H1 (cell line): ENCODE results near the gene PPIL4. TPM values are rescaled to one million over a fixed set of nuclear protein-coding genes. Genes with fewer than 3 reads are reported as not detected.

Experiments used
- CTCF ChIA-PET: fragments of 300-600 bp; sonication (Branson Sonifier 250); formaldehyde crosslinking; loops from one replicate; lab custom pipeline; 2021; ENCODE audit not compliant: partially characterized antibody; lab: Charles Lee
- POLR2A ChIA-PET: fragments of 300-600 bp; sonication (Branson Sonifier 250); formaldehyde crosslinking; loops from one replicate; lab custom pipeline; 2021; ENCODE audit warnings: inconsistent platforms; ENCODE audit not compliant: partially characterized antibody; lab: Charles Lee
- DNase-seq, 2 experiments: peaks; one replicate each; pipeline versions ENCODE4 v3.0.0 to v3.0.0-alpha.2; 2010 to 2022; ENCODE audit warnings: low spot score in 2 of 2, low read depth in 1 of 2, mixed read lengths in 1 of 2
- FAIRE-seq: peaks from 2 replicates; lab custom pipeline; 2011; peaks lifted over from hg19 to GRCh38; lab: Jason Lieb, UNC
- H2AFZ ChIP-seq: 2 replicates; pipeline ENCODE4 v1.8.1; 2012; ENCODE audit warnings: low read length, inconsistent platforms
- H2AK5ac ChIP-seq: 2 replicates; pipeline ENCODE4 v1.6.1; 2013; ENCODE audit warnings: low read depth, low read length
- H2BK120ac ChIP-seq: replicated peaks from 2 replicates; pipeline ENCODE3; 2013; ENCODE audit warnings: low read depth, low read length, inconsistent platforms
- H2BK12ac ChIP-seq: 2 replicates; pipeline ENCODE4 v1.6.1; 2013; ENCODE audit warnings: low read depth, low read length
- H2BK15ac ChIP-seq: 2 replicates; pipeline ENCODE4 v1.6.1; 2013; ENCODE audit warnings: low read length
- H2BK20ac ChIP-seq: 2 replicates; pipeline ENCODE4 v1.6.1; 2013; ENCODE audit warnings: low read length
- H2BK5ac ChIP-seq: 2 replicates; pipeline ENCODE4 v1.6.1; 2013; ENCODE audit warnings: low read depth, low read length
- H3K14ac ChIP-seq: 2 replicates; pipeline ENCODE4 v1.6.1; 2013; ENCODE audit warnings: inconsistent platforms; ENCODE audit not compliant: insufficient read length
- H3K18ac ChIP-seq: 2 replicates; pipeline ENCODE4 v1.6.1; 2013; ENCODE audit warnings: low read length; ENCODE audit errors: extremely low read depth
- H3K23ac ChIP-seq: 2 replicates; pipeline ENCODE4 v1.6.1; 2013; ENCODE audit warnings: inconsistent platforms; ENCODE audit not compliant: insufficient read length
- H3K23me2 ChIP-seq: 2 replicates; pipeline ENCODE4 v1.6.1; 2013; ENCODE audit warnings: low read depth, low read length
- H3K27ac ChIP-seq: 2 replicates; pipeline ENCODE4 v1.6.1; 2011; ENCODE audit warnings: low read depth, low read length, inconsistent platforms
- H3K27me3 ChIP-seq, 4 experiments: replicated peaks in 1 of 4; 1 replicate in 1 of 4; 2 replicates in 3 of 4; pipeline versions ENCODE4 v1.6.1 to v1.8.1; 2011 to 2013; ENCODE audit warnings: low read length in 3 of 4, mild to moderate bottlenecking in 3 of 4, inconsistent platforms in 2 of 4, mixed read lengths in 2 of 4, moderate library complexity in 1 of 4; ENCODE audit not compliant: control insufficient read depth in 3 of 4, insufficient read depth in 3 of 4; ENCODE audit errors: extremely low read depth in 1 of 4
- H3K36me3 ChIP-seq, 4 experiments: 2 replicates each; pipeline versions ENCODE4 v1.6.1 to v1.8.1; 2011 to 2013; ENCODE audit warnings: mild to moderate bottlenecking in 4 of 4, low read length in 3 of 4, moderate library complexity in 2 of 4, control low read depth in 1 of 4, inconsistent platforms in 1 of 4; ENCODE audit not compliant: insufficient read depth in 4 of 4, control insufficient read depth in 2 of 4
- H3K4ac ChIP-seq: replicated peaks from 2 replicates; pipeline ENCODE3; 2013; ENCODE audit warnings: low read length, low read depth, mixed read lengths, inconsistent platforms; ENCODE audit not compliant: insufficient read length
- H3K4me1 ChIP-seq, 4 experiments: replicated peaks in 1 of 4; 1 replicate in 1 of 4; 2 replicates in 3 of 4; pipeline versions ENCODE4 v1.6.1 to v1.8.1; 2011 to 2013; ENCODE audit warnings: low read length in 3 of 4, inconsistent platforms in 2 of 4, mixed read lengths in 1 of 4; ENCODE audit not compliant: insufficient read depth in 4 of 4, control insufficient read depth in 3 of 4
- H3K4me2 ChIP-seq, 2 experiments: 2 replicates each; pipeline versions ENCODE4 v1.6.1 to v1.8.1; 2011 to 2013; ENCODE audit warnings: low read depth in 2 of 2, low read length in 2 of 2, control low read depth in 1 of 2, inconsistent platforms in 1 of 2, mild to moderate bottlenecking in 1 of 2; ENCODE audit not compliant: insufficient read depth in 1 of 2
- H3K4me3 ChIP-seq, 4 experiments: fragments of 200-600, 300-600 bp in 1 of 4; sonication (generic), shearing (Covaris generic), sonication (Bioruptor Twin) in 1 of 4; 2 replicates each; pipeline versions ENCODE4 v1.5.1 to v1.8.1; 2011 to 2016; ENCODE audit warnings: low read length in 4 of 4, low read depth in 3 of 4, control low read depth in 2 of 4, inconsistent platforms in 2 of 4, mild to moderate bottlenecking in 2 of 4, mixed read lengths in 1 of 4, moderate library complexity in 1 of 4; ENCODE audit not compliant: insufficient read depth in 2 of 4; ENCODE audit errors: extremely low read depth in 1 of 4
- H3K56ac ChIP-seq: replicated peaks from 2 replicates; pipeline ENCODE3; 2013; ENCODE audit warnings: low read depth, mild to moderate bottlenecking, mixed read lengths, low read length, inconsistent platforms; ENCODE audit not compliant: insufficient read length
- H3K79me1 ChIP-seq: 2 replicates; pipeline ENCODE4 v1.6.1; 2013; ENCODE audit warnings: low read depth, low read length, control low read depth
- H3K79me2 ChIP-seq, 2 experiments: 2 replicates each; pipeline versions ENCODE4 v1.6.1 to v1.8.1; 2012 to 2013; ENCODE audit warnings: low read length in 2 of 2, mild to moderate bottlenecking in 2 of 2, inconsistent platforms in 1 of 2; ENCODE audit not compliant: insufficient read depth in 2 of 2, control insufficient read depth in 1 of 2
- H3K9ac ChIP-seq, 4 experiments: replicated peaks in 1 of 4; 1 replicate in 1 of 4; 2 replicates in 3 of 4; pipeline versions ENCODE4 v1.6.1 to v1.8.1; 2011 to 2013; ENCODE audit warnings: low read depth in 3 of 4, low read length in 3 of 4, control low read depth in 2 of 4, mild to moderate bottlenecking in 2 of 4, moderate library complexity in 2 of 4, inconsistent platforms in 1 of 4; ENCODE audit errors: extremely low read depth in 1 of 4
- H3K9me3 ChIP-seq, 2 experiments: 2 replicates each; pipeline versions ENCODE4 v1.6.1 to v1.8.1; 2012 to 2013; ENCODE audit warnings: mild to moderate bottlenecking in 2 of 2, moderate library complexity in 2 of 2, control low read depth in 1 of 2, inconsistent platforms in 1 of 2, low read depth in 1 of 2, low read length in 1 of 2, mixed read lengths in 1 of 2; ENCODE audit not compliant: insufficient read depth in 2 of 2
- H4K20me1 ChIP-seq, 2 experiments: replicated peaks in 1 of 2; 2 replicates each; pipeline versions ENCODE3 to v1.8.1; 2011 to 2013; ENCODE audit warnings: inconsistent platforms in 2 of 2, low read length in 2 of 2, mild to moderate bottlenecking in 1 of 2; ENCODE audit not compliant: insufficient read depth in 2 of 2, control insufficient read depth in 1 of 2
- H4K5ac ChIP-seq: 2 replicates; pipeline ENCODE4 v1.6.1; 2013; ENCODE audit warnings: low read length, low read depth, mixed read lengths, inconsistent platforms; ENCODE audit not compliant: insufficient read length
- H4K8ac ChIP-seq: 2 replicates; pipeline ENCODE4 v1.8.0; 2013; ENCODE audit warnings: mild to moderate bottlenecking, moderate library complexity, low read length, inconsistent platforms; ENCODE audit not compliant: insufficient read depth; ENCODE audit errors: extremely low read depth
- H4K91ac ChIP-seq: replicated peaks from 2 replicates; pipeline ENCODE3; 2013; ENCODE audit warnings: low read length, mixed read lengths, inconsistent platforms; ENCODE audit not compliant: insufficient read length
- CREB1 ChIP-seq: IDR thresholded peaks from 2 replicates; pipeline ENCODE4 v1.6.1; 2012; ENCODE audit warnings: inconsistent platforms
- EP300 ChIP-seq, 2 experiments: IDR thresholded peaks; 1 replicate in 1 of 2; 2 replicates in 1 of 2; pipeline ENCODE4 v1.6.1; 2011 to 2012; ENCODE audit warnings: low read depth in 2 of 2, low read length in 2 of 2, mild to moderate bottlenecking in 2 of 2, borderline replicate concordance in 1 of 2, inconsistent platforms in 1 of 2, moderate library complexity in 1 of 2
- HDAC2 ChIP-seq, 2 experiments: fragments of 300-600 bp in 1 of 2; sonication (generic) in 1 of 2; IDR thresholded peaks; 2 replicates each; pipeline ENCODE4 v1.6.1; 2011 to 2012; ENCODE audit warnings: low read depth in 2 of 2, low read length in 2 of 2, mild to moderate bottlenecking in 2 of 2, moderate library complexity in 2 of 2, borderline replicate concordance in 1 of 2, inconsistent platforms in 1 of 2
- JUND ChIP-seq: IDR thresholded peaks from 2 replicates; pipeline ENCODE4 v1.6.1; 2011; ENCODE audit warnings: mild to moderate bottlenecking, improper control_type of control experiment, low read length
- KDM1A ChIP-seq: fragments of 200-600, 300-600 bp; sonication (generic); IDR thresholded peaks from 2 replicates; pipeline ENCODE4 v1.7.1; 2016; ENCODE audit warnings: mild to moderate bottlenecking, low read length, borderline replicate concordance
- MAFK ChIP-seq: IDR thresholded peaks from 2 replicates; pipeline ENCODE4 v1.6.1; 2012; ENCODE audit warnings: low read depth, mild to moderate bottlenecking, improper control_type of control experiment, low read length
- NANOG ChIP-seq: IDR thresholded peaks from 2 replicates; pipeline ENCODE4 v1.6.1; 2011; ENCODE audit warnings: low read length, low read depth, mild to moderate bottlenecking, inconsistent platforms; ENCODE audit not compliant: insufficient read depth, poor library complexity, severe bottlenecking
- POLR2A ChIP-seq, 2 experiments: IDR thresholded peaks; 1 replicate in 1 of 2; 2 replicates in 1 of 2; pipeline ENCODE4 v1.6.1; 2011; ENCODE audit warnings: low read depth in 2 of 2, low read length in 2 of 2, mild to moderate bottlenecking in 2 of 2; ENCODE audit errors: control extremely low read depth in 1 of 2
- POLR2AphosphoS5 ChIP-seq: IDR thresholded peaks from 2 replicates; pipeline ENCODE4 v1.6.1; 2011; ENCODE audit warnings: low read depth, low read length
- POU5F1 ChIP-seq: IDR thresholded peaks from 2 replicates; pipeline ENCODE4 v1.6.1; 2011; ENCODE audit warnings: low read depth, mild to moderate bottlenecking, low read length, moderate library complexity
- RAD21 ChIP-seq, 2 experiments: IDR thresholded peaks in 1 of 2; conservative IDR thresholded peaks in 1 of 2; 2 replicates each; pipeline ENCODE4 v1.6.1; 2011; ENCODE audit warnings: low read depth in 2 of 2, low read length in 2 of 2, improper control_type of control experiment in 1 of 2, inconsistent platforms in 1 of 2, mild to moderate bottlenecking in 1 of 2, moderate library complexity in 1 of 2
- RBBP5 ChIP-seq: IDR thresholded peaks from 2 replicates; pipeline ENCODE4 v1.7.1; 2012; ENCODE audit warnings: low read depth, mild to moderate bottlenecking, inconsistent platforms, low read length, moderate library complexity, borderline replicate concordance
- SIRT6 ChIP-seq: IDR thresholded peaks from one replicate; pipeline ENCODE4 v1.7.1; 2012; ENCODE audit warnings: low read length, inconsistent platforms
- SRF ChIP-seq: IDR thresholded peaks from 2 replicates; pipeline ENCODE4 v1.6.1; 2011; ENCODE audit warnings: mild to moderate bottlenecking, low read depth, low read length, moderate library complexity
- TEAD4 ChIP-seq: IDR thresholded peaks from 2 replicates; pipeline ENCODE4 v1.6.1; 2012; ENCODE audit warnings: low read depth, low read length, inconsistent platforms, mixed read lengths
- WGBS, 2 experiments: shearing (Covaris generic) in 1 of 2; methylation state at CpG; one replicate each; pipeline versions ENCODE4 v1.1.6 to v1.1.7; 2013 to 2015; ENCODE audit warnings: low lambda C conversion rate in 2 of 2, mixed read lengths in 2 of 2, inconsistent platforms in 1 of 2, low coverage in 1 of 2, missing lambda C conversion rate in 1 of 2; ENCODE audit not compliant: insufficient replicate concordance in 2 of 2, insufficient coverage in 1 of 2, insufficient read length in 1 of 2; ENCODE audit errors: extremely low coverage in 1 of 2, missing lambda C conversion rate in 1 of 2; 5-methylcytosine and 5-hydroxymethylcytosine counted together
- polyA plus RNA-seq, 7 experiments: library from polyadenylated mRNA; depleted of rRNA in 3 of 7; stranded (reverse) in 5 of 7; unstranded in 2 of 7; fragments of >200 nt in 5 of 7; fragments of 200-250 nt in 2 of 7; gene quantifications; 1 replicate in 5 of 7; 2 replicates in 1 of 7; 4 replicates in 1 of 7; pipeline versions ENCODE4 v1.2.1 to v1.2.3, GENCODE V29; 2011 to 2013; ENCODE audit warnings: missing spikeins in 2 of 7, mixed read lengths in 2 of 7
- total RNA-seq: library from RNA; stranded (reverse); fragmentation: NEBNext Ultra II Directional; extraction: Animal tissue kit (Norgen Biotek cat#: 25700); gene quantifications from 2 replicates; pipeline ENCODE4 v1.2.1, GENCODE V29; 2021

Gene PPIL4
- total and polyA plus RNA-seq, 2 of the 8 experiments (the other 6 are each of a cell fraction or from before 2014, with no cell fraction given) = 2.0 to 33.2 TPM

DNA sequence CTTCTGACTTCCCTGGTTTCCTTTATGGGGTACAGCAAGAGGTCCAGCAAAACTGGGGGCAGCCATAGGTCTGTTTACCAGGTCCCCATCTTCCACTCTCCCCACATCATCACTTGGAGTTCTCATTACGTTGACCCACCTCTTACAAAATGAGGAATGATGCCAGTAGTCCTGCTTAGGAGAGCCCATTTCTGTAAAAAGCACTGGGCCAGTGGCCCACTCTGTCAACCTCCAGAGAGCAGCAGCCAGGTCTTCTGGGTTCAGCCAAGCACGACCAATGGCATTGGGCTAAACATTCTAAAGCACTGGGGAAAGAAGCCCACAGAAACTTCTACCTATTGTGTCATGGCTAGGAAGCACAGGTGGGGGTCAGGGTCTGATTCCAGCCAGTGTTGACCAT is 74.9 kb downstream of the PPIL4 start:
- H3K56ac ChIP-seq = no peak overlapping the region
- H3K9ac ChIP-seq = no peak overlapping the region
- H2BK5ac ChIP-seq = no peak overlapping the region
- no peak overlapping the region for H4K91ac ChIP-seq
- no peak overlapping the region for H3K18ac ChIP-seq
- no peaks in the 10 kb centered on the region for H3K79me2 ChIP-seq
- H2BK20ac ChIP-seq = no peak overlapping the region
- H3K23me2 ChIP-seq = no peaks in the 10 kb centered on the region
- H4K20me1 ChIP-seq = no peaks in the 10 kb centered on the region
- no peak overlapping the region for H3K23ac ChIP-seq
- no peak for DNase-seq
- no peaks in the 10 kb centered on the region for H3K27me3 ChIP-seq
- H3K4ac ChIP-seq = no peak overlapping the region
- ChIA-PET CTCF (no interaction called here), POLR2A (interaction anchor here (1.0 kb wide), 1 partner anchor 19 kb away, joined by 3 read pairs; no protein-coding TSS in a partner anchor)
- no peak overlapping the region for H2BK120ac ChIP-seq
- no peak overlapping the region for H3K4me2 ChIP-seq
- H2BK15ac ChIP-seq = no peak overlapping the region
- peaks cover 0 to 5% (median 1%) of the 10 kb centered on the region in 4 experiments; a peak in 1 of 7 replicates for H3K4me1 ChIP-seq
- 80% methylated on average over 2 of the region's 2 CpGs; no CpG with 5 or more reads in 1 of the 2 experiments for WGBS, 2 experiments
- no peak overlapping the region for H4K8ac ChIP-seq
- H3K9me3 ChIP-seq = no peaks in the 10 kb centered on the region
- H4K5ac ChIP-seq = no peak overlapping the region
- H3K4me3 ChIP-seq = no peak overlapping the region
- no peak overlapping the region for H3K27ac ChIP-seq
- H3K79me1 ChIP-seq = no peaks in the 10 kb centered on the region
- no peak overlapping the region for H3K14ac ChIP-seq
- FAIRE-seq = no peak
- H3K36me3 ChIP-seq = no peaks in the 10 kb centered on the region
- no peak overlapping the region for H2AFZ ChIP-seq
- no peak overlapping the region for H2BK12ac ChIP-seq
- H2AK5ac ChIP-seq = no peak overlapping the region
- TF ChIP-seq SIRT6 (no peak), EP300 (IDR thresholded peaks at IDR 0.05; ENCODE audit: borderline replicate concordance in 1 of 2, low read depth in 2 of 2, low read length in 2 of 2) (no peak), SRF (no peak), TEAD4 (no peak), MAFK (no peak), NANOG (no peak), POLR2AphosphoS5 (no peak), RAD21 (IDR thresholded peaks at IDR 0.05 in 1 of 2, conservative IDR thresholded peaks at IDR 0.05 in 1 of 2; ENCODE audit: low read depth in 2 of 2, low read length in 2 of 2) (no peak), HDAC2 (IDR thresholded peaks at IDR 0.05; ENCODE audit: borderline replicate concordance in 1 of 2, low read depth in 2 of 2, low read length in 2 of 2) (no peak), RBBP5 (no peak), POU5F1 (no peak), POLR2A (IDR thresholded peaks at IDR 0.05; ENCODE audit: control extremely low read depth in 1 of 2, low read depth in 2 of 2, low read length in 2 of 2) (no peak), JUND (no peak), CREB1 (no peak), KDM1A (no peak)
